Breast epithelium (tissue), 4 donors: ENCODE data around the gene PHF21A. TPM values are rescaled to one million over a fixed set of nuclear protein-coding genes. Genes with fewer than 3 reads are reported as not detected.
"Not testable (repeated sequence)": the region's sequence is repeated elsewhere in the genome, so short reads cannot be mapped to it uniquely, and the experiment has no call there.

ENCODE experiments used
- DNase-seq, 2 donors: peaks; one replicate each; pipeline ENCODE4 v3.0.0-alpha.2; 2019; ENCODE audit warnings: low spot score in 2 of 2
- H3K27ac ChIP-seq, 2 donors: fragments of 200-600 bp; sonication (generic) in 1 of 2; one replicate each; pipeline ENCODE4 v1.5.1; 2016 to 2019; ENCODE audit warnings: mild to moderate bottlenecking in 1 of 2
- H3K27me3 ChIP-seq, 2 donors: fragments of 200-600 bp; sonication (generic) in 1 of 2; one replicate each; pipeline versions ENCODE4 v1.5.1 to v1.6.0; 2017 to 2019; ENCODE audit warnings: control low read depth in 1 of 2, mild to moderate bottlenecking in 1 of 2
- H3K36me3 ChIP-seq: fragments of 200-600 bp; one replicate; pipeline ENCODE4 v1.5.1; 2019
- H3K4me1 ChIP-seq, 2 donors: fragments of 200-600 bp; sonication (generic); one replicate each; pipeline ENCODE4 v1.5.1; 2016 to 2019; ENCODE audit warnings: control low read depth in 1 of 2
- H3K4me3 ChIP-seq, 3 donors: fragments of 200-600 bp; sonication (generic); 1 replicate in 2 of 3; 2 replicates in 1 of 3; pipeline ENCODE4 v1.5.1; 2016 to 2019; ENCODE audit warnings: mild to moderate bottlenecking in 3 of 3, moderate library complexity in 2 of 3
- H3K9me3 ChIP-seq, 2 donors: fragments of 200-600 bp; sonication (generic) in 1 of 2; one replicate each; pipeline ENCODE4 v1.5.1; 2016 to 2019; ENCODE audit warnings: control low read depth in 1 of 2
- POLR2A ChIP-seq: fragments of 450-650 bp; IDR thresholded peaks from one replicate; pipeline ENCODE4 v1.6.1; 2016; ENCODE audit warnings: antibody characterized with exemption, mild to moderate bottlenecking, moderate library complexity
- POLR2AphosphoS5 ChIP-seq, 3 donors: sonication (generic); formaldehyde crosslinking; IDR thresholded peaks; one replicate each; pipeline ENCODE4 v1.6.1; 2017; ENCODE audit warnings: antibody characterized with exemption in 3 of 3
- intact Hi-C: fragments of 100-400 bp; cut with DNase I; formaldehyde crosslinking; loops from one replicate; pipeline ENCODE4 v1.15.1; 2023; ENCODE audit warnings: low total_unique reads
- total RNA-seq, 3 donors: library from RNA; depleted of rRNA; stranded (reverse); fragments of >200 nt; gene quantifications; one replicate each; pipeline ENCODE4 v1.1.0, GENCODE V29; 2016
- TF ChIP-seq, protein P1 (sequence below), 3 donors: fragments of 450-650 bp; IDR thresholded peaks; one replicate each; pipeline ENCODE4 v1.5.1; 2016 to 2017; ENCODE audit warnings: antibody characterized with exemption in 3 of 3, mild to moderate bottlenecking in 3 of 3, moderate library complexity in 3 of 3

Gene PHF21A
- total RNA-seq, 3 donors from 2014 or later: 23.4 to 70.8 (median 42.7) TPM

DNA sequence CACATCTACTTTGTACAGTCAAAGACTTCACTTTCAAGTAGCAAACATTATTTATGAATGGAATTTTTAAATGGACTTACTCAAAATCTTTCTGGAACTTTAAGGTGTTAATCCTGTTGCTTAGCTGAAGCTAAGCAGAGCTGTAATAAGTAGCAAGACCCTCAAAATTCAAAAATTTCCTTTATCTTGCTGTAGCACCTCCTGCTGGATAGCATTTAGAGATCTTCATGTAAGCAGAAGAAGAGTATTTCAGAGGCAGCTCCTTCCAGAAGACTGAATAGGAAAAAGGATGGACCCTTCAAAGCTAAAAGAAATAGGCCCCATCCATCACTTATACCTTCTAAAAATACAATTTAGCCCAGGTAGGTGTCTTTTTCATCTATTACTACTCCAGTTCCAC lies 3.4 kb downstream of the PHF21A start:
- no peaks in the 10 kb centered on the region for H3K9me3 ChIP-seq
- intact Hi-C loops: no loop called here
- peak overlapping the region in 1 of 3 donors; percentile 79 for H3K4me3 ChIP-seq
- TF ChIP-seq, protein P1, sequence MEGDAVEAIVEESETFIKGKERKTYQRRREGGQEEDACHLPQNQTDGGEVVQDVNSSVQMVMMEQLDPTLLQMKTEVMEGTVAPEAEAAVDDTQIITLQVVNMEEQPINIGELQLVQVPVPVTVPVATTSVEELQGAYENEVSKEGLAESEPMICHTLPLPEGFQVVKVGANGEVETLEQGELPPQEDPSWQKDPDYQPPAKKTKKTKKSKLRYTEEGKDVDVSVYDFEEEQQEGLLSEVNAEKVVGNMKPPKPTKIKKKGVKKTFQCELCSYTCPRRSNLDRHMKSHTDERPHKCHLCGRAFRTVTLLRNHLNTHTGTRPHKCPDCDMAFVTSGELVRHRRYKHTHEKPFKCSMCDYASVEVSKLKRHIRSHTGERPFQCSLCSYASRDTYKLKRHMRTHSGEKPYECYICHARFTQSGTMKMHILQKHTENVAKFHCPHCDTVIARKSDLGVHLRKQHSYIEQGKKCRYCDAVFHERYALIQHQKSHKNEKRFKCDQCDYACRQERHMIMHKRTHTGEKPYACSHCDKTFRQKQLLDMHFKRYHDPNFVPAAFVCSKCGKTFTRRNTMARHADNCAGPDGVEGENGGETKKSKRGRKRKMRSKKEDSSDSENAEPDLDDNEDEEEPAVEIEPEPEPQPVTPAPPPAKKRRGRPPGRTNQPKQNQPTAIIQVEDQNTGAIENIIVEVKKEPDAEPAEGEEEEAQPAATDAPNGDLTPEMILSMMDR (IDR thresholded peaks at IDR 0.05): no peak
- TF ChIP-seq POLR2A: no peak
- TF ChIP-seq POLR2AphosphoS5 (IDR thresholded peaks at IDR 0.05): no peak
- H3K27me3 ChIP-seq: no peaks in the 10 kb centered on the region
- H3K4me1 ChIP-seq: no peaks in the 10 kb centered on the region
- no peak overlapping the region for H3K27ac ChIP-seq
- H3K36me3 ChIP-seq: no peaks in the 10 kb centered on the region
- no peak for DNase-seq

DNA sequence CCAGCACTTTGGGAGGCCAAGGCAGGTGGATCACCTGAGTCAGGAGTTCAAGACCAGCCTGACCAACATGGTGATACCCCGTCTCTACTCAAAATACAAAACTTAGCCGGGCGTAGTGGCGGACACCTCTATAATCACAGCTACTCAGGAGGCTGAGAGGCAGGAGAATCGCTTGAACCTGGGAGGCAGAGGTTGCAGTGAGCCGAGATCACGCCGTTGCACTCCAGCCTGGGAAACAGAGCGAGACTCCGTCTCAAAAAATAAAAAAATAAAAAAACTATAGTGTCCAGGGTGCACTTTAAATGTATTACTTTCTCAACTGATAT lies 4.6 kb downstream of the PHF21A start:
- H3K4me1 ChIP-seq, H3K36me3 ChIP-seq, H3K9me3 ChIP-seq, H3K27me3 ChIP-seq, intact Hi-C loops, H3K27ac ChIP-seq, DNase-seq: not testable (repeated sequence)
- peak overlapping the region in 1 of 3 donors; percentile 43 for H3K4me3 ChIP-seq

DNA sequence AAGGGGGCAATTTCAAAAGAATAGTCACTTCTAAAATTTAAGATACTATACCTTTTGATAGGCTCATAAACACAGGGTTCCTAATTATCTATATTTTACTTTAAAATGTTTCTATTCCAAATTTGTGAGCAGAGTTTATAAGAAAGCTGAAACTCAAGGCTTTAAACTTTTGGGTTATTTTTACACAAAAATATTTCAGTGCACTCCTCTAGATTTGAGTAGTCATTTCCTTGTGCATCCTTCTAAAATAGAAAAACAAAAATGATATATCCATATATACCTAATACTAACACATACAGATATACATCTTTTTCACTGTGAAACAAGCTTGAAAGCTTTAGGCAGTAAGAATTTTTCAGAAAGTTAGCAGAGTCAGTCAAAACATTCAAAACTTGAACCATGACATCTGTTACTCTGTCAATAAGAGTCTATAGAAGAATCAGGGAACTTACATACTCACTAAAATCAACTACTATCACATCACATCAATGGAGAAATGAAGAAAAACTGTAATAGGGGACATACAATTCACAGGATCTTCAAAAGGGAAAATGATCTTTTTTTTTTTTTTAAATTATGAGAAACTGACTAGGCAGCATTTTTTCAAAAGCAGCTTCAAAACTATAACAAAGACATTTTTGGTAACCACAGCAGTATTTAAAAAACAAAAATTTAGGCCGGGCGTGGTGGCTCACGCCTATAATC lies 5.1 kb downstream of the PHF21A start:
- Histone ChIP-seq H3K27me3 (no peaks in the 10 kb centered on the region), H3K36me3 (no peaks in the 10 kb centered on the region), H3K27ac (peak overlapping the region in 1 of 2 donors; percentile 7), H3K4me3 (peak overlapping the region in 1 of 3 donors; percentile 43), H3K4me1 (no peaks in the 10 kb centered on the region), H3K9me3 (no peaks in the 10 kb centered on the region)
- TF ChIP-seq POLR2A: no peak
- TF ChIP-seq, protein P1 (IDR thresholded peaks at IDR 0.05): no peak
- TF ChIP-seq POLR2AphosphoS5 (IDR thresholded peaks at IDR 0.05): no peak
- DNase-seq: no peak
- intact Hi-C loops: no loop called here

DNA sequence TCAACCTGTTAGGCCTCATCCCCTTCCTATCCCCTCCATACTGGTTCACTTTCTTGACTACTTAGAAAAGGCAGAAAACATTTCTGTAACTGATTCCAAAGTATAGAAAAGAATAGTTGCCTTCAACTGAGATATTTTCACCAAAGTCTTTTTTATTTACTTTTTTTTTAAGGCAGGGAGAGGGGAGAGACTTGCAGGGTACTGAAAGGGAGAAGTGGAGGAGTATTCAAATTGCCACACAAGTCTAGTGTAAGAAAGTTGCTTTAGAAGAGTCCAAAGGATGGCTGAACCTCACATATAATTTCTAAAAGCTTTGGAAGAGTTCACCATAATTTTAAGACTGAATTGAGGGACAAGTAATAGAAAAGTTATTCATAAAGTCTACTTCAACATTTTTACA lies 6.3 kb downstream of the PHF21A start:
- Histone ChIP-seq H3K9me3 (no peaks in the 10 kb centered on the region), H3K4me3 (no peak overlapping the region), H3K27me3 (no peaks in the 10 kb centered on the region), H3K27ac (no peak overlapping the region), H3K36me3 (no peaks in the 10 kb centered on the region), H3K4me1 (no peaks in the 10 kb centered on the region)
- intact Hi-C loops: no loop called here
- TF ChIP-seq POLR2AphosphoS5 (IDR thresholded peaks at IDR 0.05) (no peak), POLR2A (no peak)
- TF ChIP-seq, protein P1 (IDR thresholded peaks at IDR 0.05): no peak
- no peak for DNase-seq

DNA sequence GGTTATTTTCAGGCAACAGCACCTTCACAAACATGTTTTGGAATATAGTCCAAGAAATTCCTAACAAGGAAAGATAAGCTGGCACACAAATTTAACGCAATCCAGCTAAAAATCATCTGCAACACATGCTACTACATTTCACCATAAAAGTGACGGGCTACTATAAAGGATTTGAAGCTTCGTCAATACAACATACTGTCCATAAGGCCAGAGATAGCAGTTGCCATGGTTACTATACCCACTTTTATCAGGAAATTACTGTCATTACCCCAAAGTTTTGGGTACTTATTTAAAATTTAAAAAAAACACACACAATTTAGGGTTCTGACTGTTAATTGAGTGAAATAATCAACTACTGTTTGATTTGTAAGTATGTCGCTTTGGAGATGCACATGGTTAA lies 6.9 kb downstream of the PHF21A start:
- H3K27me3 ChIP-seq: no peaks in the 10 kb centered on the region
- no peak overlapping the region for H3K4me3 ChIP-seq
- H3K4me1 ChIP-seq: no peaks in the 10 kb centered on the region
- H3K27ac ChIP-seq: no peak overlapping the region
- DNase-seq: no peak
- intact Hi-C loops: no loop called here
- H3K36me3 ChIP-seq: no peaks in the 10 kb centered on the region
- H3K9me3 ChIP-seq: no peaks in the 10 kb centered on the region
- TF ChIP-seq, protein P1 (IDR thresholded peaks at IDR 0.05): no peak
- no peak for TF ChIP-seq POLR2AphosphoS5 (IDR thresholded peaks at IDR 0.05)
- no peak for TF ChIP-seq POLR2A
